Heart right ventricle (tissue), 16 donors: ENCODE results near the gene RYR3. TPM values are rescaled to one million over a fixed set of nuclear protein-coding genes. Genes with fewer than 3 reads are reported as not detected.

Experiments
- ATAC-seq, 8 donors: fragments of 200-7000 bp; cut with Tn5 transposase; one replicate each; pipeline ENCODE4 v1.9.1; 2020; ENCODE audit warnings: mild to moderate bottlenecking in 8 of 8, moderate library complexity in 8 of 8, moderate number of reproducible peaks in 1 of 8
- DNase-seq, 2 donors: peaks; one replicate each; pipeline ENCODE4 v3.0.0-alpha.2; 2020
- H3K27ac ChIP-seq, 10 donors: fragments of 200-600 bp; sonication (generic) in 2 of 10; one replicate each; pipeline versions ENCODE4 v1.5.0 to v1.8.0; 2020 to 2022; ENCODE audit warnings: mild to moderate bottlenecking in 3 of 10
- H3K27me3 ChIP-seq, 7 donors: fragments of 200-600 bp; one replicate each; pipeline ENCODE4 v1.8.0; 2021 to 2022; ENCODE audit warnings: mild to moderate bottlenecking in 2 of 7
- H3K36me3 ChIP-seq, 9 donors: fragments of 200-600 bp; sonication (generic) in 1 of 9; one replicate each; pipeline versions ENCODE4 v1.5.0 to v1.8.0; 2020 to 2022; ENCODE audit warnings: mild to moderate bottlenecking in 2 of 9
- H3K4me1 ChIP-seq, 9 donors: fragments of 200-600 bp; sonication (generic) in 1 of 9; one replicate each; pipeline versions ENCODE4 v1.5.0 to v1.8.0; 2020 to 2022; ENCODE audit warnings: mild to moderate bottlenecking in 4 of 9
- H3K4me3 ChIP-seq, 10 donors: fragments of 200-600 bp; sonication (generic) in 2 of 10; one replicate each; pipeline versions ENCODE4 v1.5.0 to v1.8.0; 2020 to 2022; ENCODE audit warnings: mild to moderate bottlenecking in 7 of 10, moderate library complexity in 2 of 10
- H3K9me3 ChIP-seq, 11 donors: fragments of 200-600 bp in 10 of 11; sonication (generic) in 2 of 11; one replicate each; pipeline versions ENCODE4 v1.5.0 to v1.8.0; 2013 to 2022; ENCODE audit warnings: mild to moderate bottlenecking in 2 of 11, control low read depth in 1 of 11, moderate library complexity in 1 of 11
- CTCF ChIP-seq, 9 donors: fragments of 200-600 bp; sonication (generic) in 2 of 9; IDR thresholded peaks; one replicate each; pipeline versions ENCODE4 v1.5.0 to v1.8.0; 2021 to 2022; ENCODE audit warnings: antibody characterized with exemption in 9 of 9, mild to moderate bottlenecking in 5 of 9, moderate library complexity in 1 of 9
- whole genome bisulfite sequencing, 2 donors: extraction: QIAGEN DNeasy Blood & Tissue Kit; methylation state at CpG; one replicate each; pipeline ENCODE4 v1.1.7; 2013; ENCODE audit warnings: inconsistent platforms in 1 of 2; 5-methylcytosine and 5-hydroxymethylcytosine counted together
- intact Hi-C, 10 donors: fragments of 100-400 bp; cut with DNase I; formaldehyde crosslinking; loops; one replicate each; pipeline versions ENCODE4 v1.11.1 to v1.14.2; 2022
- polyA plus RNA-seq, 2 donors: library from polyadenylated mRNA; stranded (reverse); fragments of 200-250 nt; gene quantifications; one replicate each; pipeline ENCODE4 v1.2.3, GENCODE V29; 2013
- total RNA-seq, 10 donors: library from RNA; stranded (reverse); fragmentation: NEBNext Ultra II Directional in 3 of 10; extraction: Animal tissue kit (Norgen Biotek cat#: 25700) in 3 of 10; gene quantifications; one replicate each; pipeline versions ENCODE4 v1.2.1 to v1.2.4, GENCODE V29; 2021 to 2023
- donor health status: Arrhythmogenic right ventricular cardiomyopathy.
- donor health status: ischemic (EF 13 %, LVEDD 7.1; RV severe dilation, severe dysfunction).
- donor health status: healthy with polysubstance abuse.
- donor health status: DM: no; HTN: yes; CAD: no.
- donor health status: DM: no; HTN: no; CAD: no.
- donor health status: ischemic (EF 25% LVEDD 6.9; RV normal size, moderate dysfunction).
- donor health status: ischemic (EF 25% LVEDD 5.7; RV mildly dilated, moderate dysfunction).
- donor health status: healthy.
- donor health status: DM: yes; HTN: yes; CAD: no.
- donor health status: Ischemic cardiomyopathy.
- donor health status: ischemic (EF 35%, LVEDD 5.7; RV mildly dilated, moderate dysfunction).
- donor health status: nonischemic (EF 11% LVEDD 7.7; RV severe dilation, severe dysfunction).
- donor health status: DM: yes; HTN: yes; CAD: no.
- donor health status: PGD.
- donor health status: ischemic (EF 29% LVEDD 5.4; RV normal size, mild dysfunction).
- donor health status: nonischemic (EF 23%, LVEDD 6.1; RV moderate dilation, normal function).

Gene RYR3
- total and polyA plus RNA-seq, 12 donors = 0.02 to 1.00 (median 0.13) TPM; not detected in 2

GRCh38 chr15:33735143-33735542, 424.4 kb downstream of the RYR3 start:
- 17 to 28% methylated on average over 1 of the region's 1 CpG for WGBS, 2 donors
- H3K4me1 ChIP-seq = peaks cover 0 to 4% (median 0%) of the 10 kb centered on the region in 9 donors
- ATAC-seq (no peak), DNase-seq (no peak)
- H3K4me3 ChIP-seq = no peak overlapping the region
- H3K36me3 ChIP-seq = no peaks in the 10 kb centered on the region
- peaks cover 0 to 6% (median 0%) of the 10 kb centered on the region in 7 donors for H3K27me3 ChIP-seq
- intact Hi-C loops = loop anchor here in 6 of 10 donors (5.0 to 10.0 kb wide), 3 partner anchors 227 to 237 kb away; partner anchors contain the start of gene CHRM5 (in 3 of the 6)
- TF ChIP-seq CTCF (IDR thresholded peaks at IDR 0.05) = no peak
- H3K27ac ChIP-seq = no peak overlapping the region
- peaks cover 0 to 2% (median 0%) of the 10 kb centered on the region in 11 donors for H3K9me3 ChIP-seq

DNA sequence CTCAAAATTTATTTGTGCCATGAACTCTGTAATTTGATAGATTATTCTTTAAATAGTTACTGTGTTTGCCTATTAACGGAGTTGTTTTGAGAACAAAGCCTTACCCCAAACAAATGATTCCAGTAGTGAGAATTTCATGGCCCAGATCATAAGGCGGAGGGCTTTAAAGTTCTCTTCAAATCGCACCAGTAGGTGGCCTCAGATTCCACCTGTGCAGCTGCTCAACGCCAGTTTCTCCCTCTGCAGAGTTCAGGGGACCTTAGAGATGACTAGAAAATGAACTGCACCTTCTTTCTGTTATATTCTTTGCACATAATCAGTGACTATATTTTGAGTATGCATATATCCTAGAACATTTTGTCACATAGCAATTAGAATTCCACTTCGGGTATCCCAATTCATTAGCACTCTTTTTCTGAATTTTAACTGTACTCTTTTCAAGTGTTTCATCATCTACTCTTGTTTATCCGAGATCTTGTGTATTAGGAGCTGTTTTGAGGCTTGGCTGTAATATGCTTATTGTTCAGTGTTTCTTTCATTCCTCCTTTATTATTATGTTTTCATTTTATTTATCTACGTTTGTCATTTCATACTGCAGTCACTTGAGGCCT, 425.0 kb downstream of the RYR3 start:
- ATAC-seq = peak in 2 of 8 donors; percentile 55 to 58
- Histone ChIP-seq H3K27me3 (peaks cover 0 to 6% (median 0%) of the 10 kb centered on the region in 7 donors), H3K4me1 (peaks cover 0 to 4% (median 0%) of the 10 kb centered on the region in 9 donors), H3K27ac (no peak overlapping the region), H3K36me3 (no peaks in the 10 kb centered on the region), H3K9me3 (peaks cover 0 to 2% (median 0%) of the 10 kb centered on the region in 11 donors), H3K4me3 (no peak overlapping the region)
- intact Hi-C loops = loop anchor here in 6 of 10 donors (5.0 to 10.0 kb wide), 3 partner anchors 227 to 237 kb away; partner anchors contain the start of gene CHRM5 (in 3 of the 6)
- DNase-seq = no peak
- peak in 7 of 9 donors; percentile 19 to 57 (median 49) for TF ChIP-seq CTCF (IDR thresholded peaks at IDR 0.05)
- WGBS, 2 donors = 50 to 51% methylated on average over 7 of the region's 7 CpGs

DNA sequence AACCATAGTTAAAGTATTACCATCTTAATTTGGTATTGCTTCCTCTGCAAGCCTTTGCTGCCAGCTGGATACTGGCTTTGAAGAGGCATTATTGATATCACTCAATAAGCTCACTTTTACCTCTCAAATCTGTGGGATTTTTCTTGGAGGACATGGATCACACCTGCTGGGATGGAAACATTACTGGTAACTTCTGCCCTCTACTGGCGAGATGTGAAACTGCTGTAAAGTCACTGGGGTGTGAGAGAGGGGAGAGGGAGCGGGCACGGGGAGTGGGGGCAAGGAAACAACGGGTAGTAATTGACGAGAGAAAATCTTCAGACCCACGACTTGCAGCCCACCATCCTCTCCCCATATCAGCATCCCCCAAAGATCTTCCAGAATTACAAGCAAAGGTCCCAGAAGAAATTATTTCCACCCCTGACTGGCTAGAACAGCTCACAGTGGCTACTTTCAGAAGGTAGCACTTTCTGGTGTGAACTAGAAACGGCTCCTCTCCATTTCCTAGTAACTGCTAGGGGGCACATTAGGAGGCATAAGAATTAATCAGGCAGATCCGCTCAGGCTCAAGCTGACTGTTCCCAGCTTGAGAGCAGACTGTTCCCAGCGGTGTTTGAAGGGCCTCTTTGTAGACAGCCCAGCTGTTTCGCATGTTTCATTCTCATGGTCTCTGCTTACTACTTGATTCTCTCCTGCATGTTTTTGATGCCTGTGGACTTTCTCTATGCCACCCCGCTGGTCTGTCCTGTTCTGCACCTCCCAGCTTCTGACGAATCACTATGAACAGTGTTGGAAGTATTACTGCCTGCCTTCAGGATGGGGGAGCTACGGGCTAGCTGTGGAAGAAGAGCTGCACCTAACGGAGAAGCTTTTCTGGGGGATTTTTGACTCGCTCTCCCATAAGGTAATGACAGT, 427.2 kb downstream of the RYR3 start:
- peaks cover 0 to 5% (median 0%) of the 10 kb centered on the region in 9 donors for H3K4me1 ChIP-seq
- ATAC-seq = peak in 2 of 8 donors; percentile 55 to 59
- intact Hi-C loops = loop anchor here in 6 of 10 donors (5.0 to 10.0 kb wide), 3 partner anchors 224 to 234 kb away; partner anchors contain the start of gene CHRM5 (in 3 of the 6)

More for the DNA sequence above, 427.2 kb downstream of the RYR3 start:
- Histone ChIP-seq H3K4me3 (no peak overlapping the region), H3K27me3 (peaks cover 0 to 6% (median 0%) of the 10 kb centered on the region in 7 donors), H3K9me3 (no peaks in the 10 kb centered on the region), H3K27ac (no peak overlapping the region), H3K36me3 (no peaks in the 10 kb centered on the region)
- TF ChIP-seq CTCF (IDR thresholded peaks at IDR 0.05) = peak; percentile 49 to 79 (median 70)
- peak in 1 of 2 donors; percentile 14 for DNase-seq
- WGBS, 2 donors = 33 to 35% methylated on average over 15 of the region's 15 CpGs
